Measurements from ENCODE around the gene METTL16.

DNA sequence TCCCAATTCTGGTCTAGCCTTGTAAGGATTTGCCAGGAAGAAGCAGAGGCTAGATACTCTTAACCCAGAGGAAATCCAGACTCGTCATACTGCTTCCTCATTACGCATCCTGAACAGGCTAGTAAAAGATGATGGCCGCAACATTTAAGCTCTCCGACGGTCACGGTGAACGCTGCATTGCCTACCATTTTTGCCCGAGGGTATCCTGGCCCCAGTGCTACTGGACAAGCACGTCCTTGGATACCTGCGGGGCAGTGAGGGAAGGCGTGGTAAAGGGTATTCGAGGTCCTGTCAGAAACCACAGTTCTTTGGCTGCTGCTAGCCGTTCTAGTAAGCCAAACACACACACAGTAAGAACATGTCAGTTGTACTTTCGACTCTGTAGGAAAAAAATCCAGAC is 36.6 kb downstream of the METTL16 start:
- TF ChIP-seq POLR2A (IDR thresholded peaks at IDR 0.05; ENCODE audit: low read length) (no peak), GATA1 (IDR thresholded peaks at IDR 0.05; ENCODE audit: low read depth, low read length) (no peak)

Measured in erythroblast (primary cell).